OCI-LY1 (cell line): ENCODE data around the gene BCL2L11.

ENCODE experiments used
- CTCF ChIP-seq: fragments of 200-600 bp; sonication (generic), shearing (Covaris generic); IDR thresholded peaks from 2 replicates; pipeline ENCODE4 v1.5.1; 2017; ENCODE audit warnings: mild to moderate bottlenecking, antibody characterized with exemption, low read length, moderate library complexity, mixed read lengths
- EZH2 ChIP-seq: fragments of 200-600 bp; sonication (generic), shearing (Covaris generic); IDR thresholded peaks from 2 replicates; pipeline ENCODE4 v1.8.0; 2017; ENCODE audit warnings: borderline replicate concordance, mixed run types, mild to moderate bottlenecking, antibody characterized with exemption, low read length, moderate library complexity, mixed read lengths

DNA sequence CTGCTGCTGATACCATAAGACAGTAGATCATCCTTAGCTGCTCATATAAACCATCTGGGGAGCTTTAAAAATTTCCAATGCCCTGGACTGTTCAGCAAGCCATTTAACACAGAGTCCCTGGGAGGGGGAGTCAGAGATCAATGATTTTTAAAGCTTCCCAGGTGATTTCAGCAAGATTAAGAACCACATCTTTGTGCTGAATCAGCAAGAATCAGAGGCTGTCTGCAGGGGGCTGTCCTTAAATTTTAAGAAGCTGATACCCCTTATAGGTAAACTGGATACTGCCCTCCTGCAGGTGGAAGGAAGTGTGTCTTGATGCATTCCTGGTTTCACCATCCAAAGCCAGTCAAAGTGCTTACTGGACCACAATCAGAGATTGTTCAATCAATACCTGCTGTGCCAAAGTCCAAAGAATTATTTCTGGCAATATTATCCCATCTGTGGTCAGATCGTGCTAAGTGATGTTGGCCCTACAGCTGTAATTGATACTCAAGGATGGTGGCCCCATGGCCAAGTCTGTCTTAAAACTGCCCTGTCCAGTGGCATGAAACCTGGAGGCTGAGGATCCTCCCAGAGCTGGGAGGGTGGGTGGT lies 72.2 kb downstream of the BCL2L11 start:
- TF ChIP-seq EZH2 (no peak), CTCF (no peak)
